Measurements from ENCODE around the gene CAMK2D. TPM values are rescaled to one million over a fixed set of nuclear protein-coding genes. Genes with fewer than 3 reads are reported as not detected.

Gene CAMK2D
- total and polyA plus RNA-seq, 8 donors = 4.0 to 23.1 (median 9.8) TPM

DNA sequence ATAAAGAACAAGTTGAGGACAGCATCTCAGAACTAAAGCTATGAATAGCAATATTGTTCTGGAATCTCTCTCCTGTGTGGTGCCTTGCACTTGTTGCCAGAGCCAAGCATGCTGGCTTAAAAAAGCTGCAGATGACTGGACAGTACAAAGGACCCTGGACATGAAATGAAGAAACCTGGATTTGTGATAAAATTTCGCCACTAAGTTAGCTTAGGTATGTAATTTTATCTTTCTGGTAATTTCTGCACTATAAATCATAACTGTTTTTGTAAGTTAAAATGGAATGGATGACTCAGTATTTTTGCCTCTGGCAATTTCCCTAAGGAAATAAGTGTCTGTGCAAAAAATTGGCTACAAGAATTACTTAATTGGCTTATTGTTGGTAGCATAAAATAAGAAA lies 317.2 kb downstream of the CAMK2D start:
- no peaks in the 10 kb centered on the region for H3K27me3 ChIP-seq
- no peak overlapping the region for H3K4me3 ChIP-seq
- no peak overlapping the region for H3K27ac ChIP-seq
- intact Hi-C loops (cut with DNase I) = no loop called here
- no peaks in the 10 kb centered on the region for H3K4me1 ChIP-seq
- H3K36me3 ChIP-seq = no peaks in the 10 kb centered on the region
- FAIRE-seq (no peak), DNase-seq (no peak), ATAC-seq (no peak)
- TF ChIP-seq, protein P1, sequence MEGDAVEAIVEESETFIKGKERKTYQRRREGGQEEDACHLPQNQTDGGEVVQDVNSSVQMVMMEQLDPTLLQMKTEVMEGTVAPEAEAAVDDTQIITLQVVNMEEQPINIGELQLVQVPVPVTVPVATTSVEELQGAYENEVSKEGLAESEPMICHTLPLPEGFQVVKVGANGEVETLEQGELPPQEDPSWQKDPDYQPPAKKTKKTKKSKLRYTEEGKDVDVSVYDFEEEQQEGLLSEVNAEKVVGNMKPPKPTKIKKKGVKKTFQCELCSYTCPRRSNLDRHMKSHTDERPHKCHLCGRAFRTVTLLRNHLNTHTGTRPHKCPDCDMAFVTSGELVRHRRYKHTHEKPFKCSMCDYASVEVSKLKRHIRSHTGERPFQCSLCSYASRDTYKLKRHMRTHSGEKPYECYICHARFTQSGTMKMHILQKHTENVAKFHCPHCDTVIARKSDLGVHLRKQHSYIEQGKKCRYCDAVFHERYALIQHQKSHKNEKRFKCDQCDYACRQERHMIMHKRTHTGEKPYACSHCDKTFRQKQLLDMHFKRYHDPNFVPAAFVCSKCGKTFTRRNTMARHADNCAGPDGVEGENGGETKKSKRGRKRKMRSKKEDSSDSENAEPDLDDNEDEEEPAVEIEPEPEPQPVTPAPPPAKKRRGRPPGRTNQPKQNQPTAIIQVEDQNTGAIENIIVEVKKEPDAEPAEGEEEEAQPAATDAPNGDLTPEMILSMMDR (IDR thresholded peaks at IDR 0.05) = no peak
- 64 to 67% methylated on average over 1 of the region's 1 CpG for WGBS, 2 donors
- no peaks in the 10 kb centered on the region for H3K9me3 ChIP-seq

- TF ChIP-seq, protein P1 (IDR thresholded peaks at IDR 0.05) = no peak
- no peaks in the 10 kb centered on the region for H3K9me3 ChIP-seq
- H3K27me3 ChIP-seq = no peaks in the 10 kb centered on the region
- intact Hi-C loops (cut with DNase I) = no loop called here
- no peaks in the 10 kb centered on the region for H3K4me1 ChIP-seq
- no peak overlapping the region for H3K4me3 ChIP-seq
- no peak for DNase-seq
- WGBS, 2 donors = 74 to 78% methylated on average over 6 of the region's 6 CpGs
- no peaks in the 10 kb centered on the region for H3K36me3 ChIP-seq
- no peak for ATAC-seq
- no peak for FAIRE-seq
- H3K27ac ChIP-seq = no peak overlapping the region
Observed at GRCh38 chr4:113442826-113443225, 318.7 kb downstream of the CAMK2D start.

DNA sequence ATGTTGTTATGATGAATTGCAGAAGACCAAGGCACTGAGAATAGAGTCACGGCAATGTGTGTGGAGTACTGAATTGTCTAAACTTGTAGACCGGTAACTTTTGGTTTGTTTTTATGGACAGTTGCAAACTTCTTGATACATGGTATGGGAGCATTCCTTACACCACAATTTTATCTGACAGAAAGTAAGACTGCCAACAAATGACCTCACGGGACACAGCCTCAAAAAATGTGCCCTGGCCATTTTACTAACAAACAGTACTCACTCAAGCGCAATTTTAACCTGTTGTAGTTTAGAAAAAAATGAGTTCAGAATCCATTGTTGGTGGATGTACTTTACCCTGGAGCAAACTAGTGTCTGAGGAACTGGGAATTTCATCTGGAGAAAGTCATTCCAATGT lies 321.2 kb downstream of the CAMK2D start:
- intact Hi-C loops (cut with DNase I) = no loop called here
- Histone ChIP-seq H3K4me1 (no peaks in the 10 kb centered on the region), H3K27me3 (no peaks in the 10 kb centered on the region), H3K9me3 (no peaks in the 10 kb centered on the region), H3K4me3 (no peak overlapping the region), H3K36me3 (no peaks in the 10 kb centered on the region), H3K27ac (no peak overlapping the region)
- ATAC-seq (no peak), DNase-seq (no peak), FAIRE-seq (no peak)
- TF ChIP-seq, protein P1 (IDR thresholded peaks at IDR 0.05) = no peak
- 84 to 91% methylated on average over 4 of the region's 4 CpGs for WGBS, 2 donors

DNA sequence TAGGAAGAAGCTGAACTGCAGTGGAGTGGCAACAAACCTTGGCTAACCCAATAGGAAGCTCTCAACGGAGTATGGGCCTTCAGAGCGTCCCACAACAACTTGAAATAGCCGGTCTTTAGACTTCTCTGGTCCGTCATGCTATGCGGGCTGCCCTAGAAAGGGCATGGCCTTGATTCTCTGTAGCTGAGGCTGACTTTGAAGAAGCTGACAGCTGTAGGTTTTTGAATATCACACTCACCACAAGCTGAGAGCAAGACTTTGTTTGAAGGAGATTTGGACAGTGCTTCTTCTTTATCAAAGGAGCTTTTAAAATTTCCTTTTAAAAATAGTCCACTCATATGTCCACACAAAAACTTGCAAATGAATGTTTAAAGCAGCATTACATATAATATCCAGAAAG lies 322.9 kb downstream of the CAMK2D start:
- H3K27me3 ChIP-seq = no peaks in the 10 kb centered on the region
- no peak overlapping the region for H3K4me3 ChIP-seq
- H3K27ac ChIP-seq = no peak overlapping the region
- no peaks in the 10 kb centered on the region for H3K9me3 ChIP-seq
- H3K36me3 ChIP-seq = no peaks in the 10 kb centered on the region
- WGBS, 2 donors = 85 to 96% methylated on average over 5 of the region's 5 CpGs
- TF ChIP-seq, protein P1 (IDR thresholded peaks at IDR 0.05) = no peak
- DNase-seq = no peak
- ATAC-seq = no peak
- intact Hi-C loops (cut with DNase I) = no loop called here
- H3K4me1 ChIP-seq = no peaks in the 10 kb centered on the region
- FAIRE-seq = no peak

GRCh38 chr4:113437129-113437528 lies 324.4 kb downstream of the CAMK2D start:
- Histone ChIP-seq H3K36me3 (no peaks in the 10 kb centered on the region), H3K4me1 (no peaks in the 10 kb centered on the region), H3K9me3 (no peaks in the 10 kb centered on the region), H3K27me3 (no peaks in the 10 kb centered on the region), H3K27ac (no peak overlapping the region), H3K4me3 (no peak overlapping the region)
- DNase-seq (no peak), FAIRE-seq (no peak), ATAC-seq (peak in 2 of 4 donors; percentile 42 to 64)
- TF ChIP-seq, protein P1 (IDR thresholded peaks at IDR 0.05) = no peak
- intact Hi-C loops (cut with DNase I) = no loop called here
- 42 to 58% methylated on average over 3 of the region's 3 CpGs for WGBS, 2 donors
